ENCODE results near the gene ZNF768.
A peak's percentile ranks its signal among the peaks of the same experiment; 100 is the strongest.
"Not testable (repeated sequence)": the region's sequence is repeated elsewhere in the genome, so short reads cannot be mapped to it uniquely, and the experiment has no call there.

ZNF768 gene

DNA sequence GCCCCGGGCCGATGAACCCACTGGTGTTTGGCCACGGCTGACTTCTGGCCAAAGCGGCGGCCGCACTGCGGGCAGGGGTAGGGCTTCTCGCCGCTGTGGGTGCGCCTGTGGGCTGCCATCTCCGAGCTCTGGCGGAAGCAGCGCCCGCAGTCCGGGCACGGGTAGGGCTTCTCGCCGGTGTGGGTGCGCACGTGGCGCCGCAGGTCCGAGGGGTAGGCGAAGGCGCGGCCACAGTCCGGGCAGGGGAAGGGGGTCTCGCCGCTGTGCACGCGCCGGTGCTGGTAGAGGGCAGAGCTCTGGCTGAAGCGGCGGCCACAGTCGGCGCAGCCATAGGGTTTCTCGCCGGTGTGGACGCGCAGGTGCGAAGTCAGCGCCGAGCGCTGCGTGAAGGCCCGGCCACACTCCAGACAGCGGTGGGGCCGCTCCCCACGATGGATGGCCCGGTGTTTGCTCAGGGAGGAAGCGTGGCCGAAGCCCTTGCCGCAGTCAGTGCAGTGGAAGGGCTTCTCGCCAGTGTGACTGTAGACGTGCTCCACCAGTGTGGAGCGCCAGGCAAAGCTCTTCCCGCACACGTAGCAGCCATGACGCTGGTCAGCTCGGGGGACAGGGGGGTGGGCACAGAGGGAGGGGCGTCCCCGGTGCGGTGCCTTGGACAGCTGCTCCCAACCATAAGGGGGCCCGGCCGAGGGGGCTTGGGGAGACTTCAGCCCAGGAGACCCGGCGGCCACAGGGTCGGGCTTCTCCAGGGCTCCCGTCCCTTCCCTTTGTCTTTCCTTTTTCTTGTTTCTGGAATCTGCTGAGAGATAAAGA is 29.2 kb upstream of the ZNF768 start:
- no peak for DNase-seq

DNA sequence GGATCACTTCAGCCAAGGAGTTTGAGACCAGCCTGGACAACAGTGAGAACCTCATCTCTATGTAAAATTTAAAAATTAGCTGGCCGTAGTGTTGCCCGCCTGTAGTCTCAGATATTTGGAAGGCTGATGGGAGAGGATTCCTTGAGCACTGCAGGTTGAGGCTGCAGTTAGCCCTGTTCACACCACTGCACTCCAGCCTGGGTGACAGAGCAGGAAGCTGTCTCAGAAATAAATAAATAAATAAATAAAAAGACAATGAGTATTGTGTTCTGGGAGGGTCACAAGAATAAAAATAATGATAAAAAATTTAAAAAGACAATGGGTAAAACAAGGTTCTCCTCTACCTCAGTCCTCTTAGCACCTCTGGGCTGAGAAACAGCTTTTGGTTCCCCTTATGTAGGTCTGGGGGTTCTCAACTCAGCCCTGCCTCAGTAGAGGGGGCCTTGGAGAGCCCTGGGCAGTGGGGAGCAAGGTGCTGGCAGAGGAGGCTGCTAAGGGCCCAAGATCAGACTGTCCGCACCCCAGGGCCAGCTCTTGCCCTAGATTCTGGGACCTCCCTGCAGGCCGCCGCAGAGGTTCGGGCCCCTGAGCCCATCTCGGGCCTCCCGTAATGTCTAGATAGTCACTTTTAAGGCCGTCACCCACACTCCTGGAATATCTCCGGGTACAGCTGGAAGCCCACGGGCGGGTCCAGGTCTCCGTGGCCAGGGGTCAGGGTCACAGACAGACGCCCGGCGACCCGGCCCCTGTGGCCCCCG is 28.4 kb upstream of the ZNF768 start:
- no peak for DNase-seq

DNA sequence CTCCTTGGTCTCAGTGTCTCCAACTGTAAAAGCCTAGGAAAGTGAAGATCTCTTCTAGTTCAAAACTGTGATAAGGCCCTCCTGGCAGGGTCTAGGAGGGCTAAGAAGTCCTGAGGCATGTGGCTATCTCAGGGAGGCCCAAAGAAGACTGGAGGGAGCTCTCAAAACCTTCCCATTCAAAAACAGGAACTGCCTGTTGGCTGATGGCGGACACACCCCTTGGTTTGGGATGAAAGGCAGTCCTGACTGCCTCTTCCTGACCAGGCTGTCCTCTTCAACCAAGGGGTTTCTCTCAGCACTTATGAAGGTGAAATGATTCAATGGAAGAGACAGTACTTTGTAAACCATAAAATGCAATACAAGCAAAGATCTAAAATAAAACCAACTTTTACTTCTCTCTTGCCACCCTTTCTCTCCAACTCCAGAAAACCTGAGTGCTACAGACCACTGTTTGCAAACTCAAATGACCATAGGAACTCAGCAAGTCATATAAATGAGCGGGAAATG is 27.1 kb upstream of the ZNF768 start:
- DNase-seq: no peak

- no peak for DNase-seq
These were observed 26.6 kb upstream of the ZNF768 start for GRCh38 chr16:30552956-30553355.

GRCh38 chr16:30551781-30552180 is 25.4 kb upstream of the ZNF768 start:
- peak; percentile 69 for DNase-seq

- no peak for DNase-seq
These were observed 22.3 kb upstream of the ZNF768 start for GRCh38 chr16:30548416-30549253.

DNA sequence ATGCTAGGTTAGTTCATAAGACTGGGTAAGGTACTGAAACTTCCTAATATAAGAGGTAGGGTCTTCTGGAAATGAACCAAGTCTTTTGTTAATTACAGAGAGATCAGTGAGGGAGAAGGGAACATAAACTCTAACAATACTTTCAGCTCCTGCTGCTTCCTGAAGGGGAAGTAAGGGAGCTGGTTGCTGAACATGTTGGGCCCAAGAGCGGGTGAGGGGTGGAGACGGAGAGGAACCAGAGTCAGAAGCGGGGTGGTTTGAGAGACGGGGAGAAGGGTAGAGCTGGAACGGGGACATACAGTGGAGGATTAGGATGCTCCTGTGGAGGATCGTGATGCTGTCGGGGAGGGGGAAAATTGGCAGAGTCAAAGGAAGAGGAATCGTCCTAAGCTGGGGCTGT is 19.7 kb upstream of the ZNF768 start:
- no peak for DNase-seq

DNA sequence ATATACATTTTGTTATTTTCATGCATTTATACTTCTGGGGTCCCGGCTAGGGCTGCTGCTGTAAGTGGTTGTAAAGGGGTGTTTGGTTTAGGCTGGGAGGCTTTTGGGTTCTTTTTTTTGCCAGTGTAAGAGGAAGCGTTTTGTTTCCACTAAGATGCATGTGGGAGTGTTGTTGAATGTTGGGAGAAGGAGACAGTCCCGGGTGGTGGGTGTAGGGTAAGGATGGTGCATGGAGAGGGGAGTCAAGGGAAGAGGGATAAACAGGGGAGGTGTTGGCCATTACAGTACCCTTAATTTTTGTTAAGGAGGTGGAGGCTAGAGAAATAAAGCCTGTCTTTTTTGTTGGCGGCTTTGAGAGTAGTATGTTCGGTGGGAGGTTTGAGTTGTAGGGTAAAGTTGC is 16.7 kb upstream of the ZNF768 start:
- no peak for DNase-seq

DNA sequence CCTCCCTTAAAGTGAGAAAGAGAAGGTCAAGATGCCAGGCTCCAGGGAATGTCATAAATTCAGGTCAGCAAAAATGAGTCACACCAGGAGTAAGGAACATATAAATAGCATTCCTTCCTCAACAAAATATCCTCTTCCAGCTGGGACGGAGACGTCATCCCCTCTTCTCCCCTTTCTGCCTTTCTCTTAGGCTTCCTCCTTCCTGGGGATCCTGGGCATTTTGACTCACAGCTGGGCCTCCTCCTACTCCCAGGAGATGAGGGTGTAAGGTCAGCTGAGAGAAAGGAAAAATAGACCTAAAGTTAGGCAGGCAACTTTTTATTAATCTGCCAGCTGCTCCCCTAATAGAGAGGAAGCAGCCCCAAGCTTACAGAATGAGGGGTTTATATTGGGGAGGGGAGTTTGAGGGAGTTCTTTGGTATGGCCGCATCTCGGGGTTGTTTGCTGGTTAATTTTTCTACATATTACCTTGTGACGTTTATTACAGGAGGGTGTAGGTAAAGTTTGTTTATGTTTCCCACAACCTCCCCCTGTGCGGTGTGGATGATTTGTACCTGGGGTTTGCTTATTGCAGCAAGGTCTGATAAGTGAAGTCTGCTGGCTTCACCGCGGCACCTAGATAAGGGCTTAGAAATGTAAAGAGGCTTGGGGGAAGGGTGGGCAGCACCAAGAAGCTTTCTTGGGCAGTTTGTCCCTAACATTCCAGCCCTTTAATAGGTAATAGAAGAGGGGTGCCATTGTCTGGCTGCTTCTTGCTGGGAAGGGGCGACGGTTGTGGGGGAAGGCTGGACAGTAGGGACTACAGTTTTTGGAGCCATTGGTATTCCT is 15.3 kb upstream of the ZNF768 start:
- DNase-seq: no peak

DNA sequence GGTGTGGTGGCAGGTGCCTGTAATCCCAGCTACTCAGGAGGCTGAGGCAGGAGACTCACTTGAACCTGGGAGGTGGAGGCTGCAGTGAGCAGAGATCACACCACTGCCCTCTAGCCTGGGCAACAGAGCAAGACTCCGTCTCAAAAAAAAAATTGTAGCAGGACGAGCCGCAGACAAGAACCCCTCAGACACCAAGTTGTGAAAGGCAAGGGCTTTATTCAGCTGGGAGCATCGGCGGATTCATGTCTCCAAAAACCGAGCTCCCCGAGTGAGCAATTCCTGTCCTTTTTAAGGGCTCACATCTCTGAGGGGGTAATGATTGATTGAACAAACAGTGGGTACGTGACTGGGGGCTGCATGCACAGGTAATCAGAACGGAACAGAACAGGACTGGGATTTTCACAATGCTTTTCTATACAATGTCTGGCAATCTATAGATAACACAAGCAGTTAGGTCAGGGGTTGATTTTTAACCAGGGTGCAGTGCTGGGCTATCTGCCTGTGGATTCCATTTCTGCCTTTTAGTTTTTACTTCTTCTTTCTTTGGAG is 14.6 kb upstream of the ZNF768 start:
- DNase-seq: not testable (repeated sequence)

DNA sequence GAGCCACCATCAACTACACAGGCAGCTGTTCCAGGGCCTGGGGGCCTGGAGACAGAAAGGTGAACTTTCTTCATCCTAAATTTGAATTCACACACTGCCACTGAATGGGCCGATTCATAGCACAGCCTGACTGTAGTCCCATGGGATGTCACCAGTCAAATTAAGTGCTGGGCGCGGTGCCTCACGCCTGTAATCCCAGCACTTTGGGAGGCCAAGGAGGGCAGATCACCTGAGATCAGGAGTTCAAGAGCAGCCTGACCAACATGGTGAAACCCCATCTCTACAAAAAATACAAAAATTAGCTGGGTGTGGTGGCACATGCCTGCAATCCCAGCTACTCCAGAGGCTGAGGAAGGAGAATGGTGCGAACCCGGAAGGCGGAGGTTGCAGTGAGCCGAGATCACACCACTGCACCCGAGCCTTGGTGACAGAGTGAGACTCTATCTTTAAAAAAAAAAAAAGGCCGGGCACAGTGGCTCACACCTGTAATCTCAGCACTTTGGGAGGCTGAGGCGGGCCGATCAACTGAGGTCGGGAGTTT is 13.7 kb upstream of the ZNF768 start:
- not testable (repeated sequence) for DNase-seq

GRCh38 chr16:30539000-30539964 is 12.9 kb upstream of the ZNF768 start:
- no peak for DNase-seq

GRCh38 chr16:30536391-30537024 is 10.1 kb upstream of the ZNF768 start:
- not testable (repeated sequence) for DNase-seq

GRCh38 chr16:30535777-30536190 is 9.4 kb upstream of the ZNF768 start:
- DNase-seq: peak; percentile 66

DNA sequence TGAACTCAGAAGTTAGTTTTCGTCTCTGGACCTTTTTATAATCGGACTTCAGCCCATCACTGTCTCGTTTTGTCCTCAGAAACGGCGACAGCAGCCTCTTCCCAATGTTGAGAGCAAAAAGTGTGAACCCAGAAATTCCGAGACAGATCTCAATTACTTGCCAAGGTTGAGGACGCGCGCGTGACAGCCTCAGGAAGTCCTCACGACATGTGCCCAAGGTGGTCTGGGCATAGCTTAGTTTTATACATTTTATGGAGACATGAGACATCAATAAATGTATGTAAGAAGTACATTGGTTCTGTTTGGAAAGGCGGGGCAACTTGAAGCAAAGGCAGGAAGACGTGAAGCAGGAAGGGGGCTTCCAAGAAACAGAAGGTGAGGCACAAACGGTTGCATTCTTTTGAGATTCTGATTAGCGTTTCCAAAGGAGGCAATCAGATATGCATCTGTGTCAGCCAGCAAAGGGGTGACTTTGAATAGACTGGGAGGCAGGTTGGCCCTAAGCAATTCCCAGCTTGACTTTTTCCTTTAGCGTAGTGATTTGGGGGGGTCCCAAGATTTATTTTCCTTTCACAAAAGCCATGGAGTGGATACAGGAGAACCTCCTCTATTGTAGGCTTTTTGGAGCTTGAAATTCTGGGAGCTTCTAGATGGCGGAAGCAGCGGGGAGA is 8.9 kb upstream of the ZNF768 start:
- DNase-seq: peak; percentile 32

DNA sequence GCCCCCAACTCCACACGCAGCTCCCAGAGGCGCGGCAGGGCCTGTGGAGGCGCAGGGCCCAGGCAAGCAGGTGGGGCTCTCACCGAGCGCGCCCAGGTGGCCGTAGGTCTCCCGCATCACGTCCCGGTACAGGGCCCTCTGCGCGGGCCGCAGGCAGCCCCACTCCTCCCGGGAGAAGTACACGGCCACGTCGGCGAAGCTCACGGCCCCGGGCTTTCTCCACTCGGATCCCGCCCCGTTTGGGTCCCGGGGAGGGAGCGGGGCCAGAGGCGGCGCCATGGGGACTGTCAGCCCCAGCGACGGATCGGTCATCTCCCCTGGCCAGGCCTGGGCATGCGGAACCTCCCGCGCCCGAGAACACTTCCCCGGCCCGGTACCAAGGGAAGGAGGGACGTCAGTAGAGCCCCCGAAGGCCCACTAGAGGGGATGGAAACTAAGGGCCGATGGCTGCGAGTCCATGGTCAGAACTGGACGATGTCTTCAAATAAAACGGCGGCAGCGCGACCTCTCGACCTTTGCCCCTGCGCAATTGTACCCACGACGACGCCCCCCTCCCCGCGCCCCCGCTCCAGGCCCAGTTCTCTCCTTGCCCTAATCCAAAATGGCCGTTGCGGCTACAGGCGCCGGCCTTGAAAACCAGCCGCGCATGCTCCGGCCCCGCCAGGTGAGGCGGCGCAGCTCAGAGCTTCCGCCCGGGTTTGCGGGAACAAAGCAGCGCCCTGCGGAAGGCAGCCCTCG is 8.2 kb upstream of the ZNF768 start, which contains the start of gene ZNF747:
TSS of gene ZNF747 (minus strand) at position 491 of the 738 bp plus-strand sequence. CDS start at position 312, 179 bp downstream.
- peak; percentile 90 for DNase-seq

GRCh38 chr16:30533748-30534367 is 7.5 kb upstream of the ZNF768 start:
- no peak for DNase-seq

DNA sequence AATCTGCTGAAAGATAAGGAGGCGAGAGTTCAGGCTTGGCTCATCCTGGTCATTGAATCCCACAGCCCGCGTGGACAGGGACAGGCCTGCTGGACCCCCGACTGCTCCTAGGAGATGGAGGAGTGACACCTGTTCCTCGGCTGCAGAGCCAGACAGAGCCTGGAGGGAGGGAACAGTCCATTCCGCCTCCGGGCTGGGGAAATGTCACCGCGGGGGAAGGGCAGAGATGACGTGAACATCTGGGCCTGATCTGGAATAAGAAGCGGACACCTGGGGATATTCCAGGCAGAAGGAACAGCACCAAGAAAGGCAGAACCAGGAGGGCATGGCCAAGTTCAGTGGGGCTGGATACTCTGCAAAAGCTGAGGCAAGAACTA is 6.8 kb upstream of the ZNF768 start:
- DNase-seq: no peak

Measured in CD4-positive, alpha-beta T cell treated with Interleukin-15 for 1 hour (primary cell).